ENCODE data around the gene TRMT112.
"Not testable (repeated sequence)": the region's sequence is repeated elsewhere in the genome, so short reads cannot be mapped to it uniquely, and the experiment has no call there.

The TRMT112 gene

GRCh38 chr11:64312947-64313346, 4.4 kb downstream of the TRMT112 start:
- no peak for DNase-seq (ENCODE audit: low spot score)

- DNase-seq (ENCODE audit: low spot score) = not testable (repeated sequence)
These were observed 9.6 kb downstream of the TRMT112 start for GRCh38 chr11:64307795-64308194.

- DNase-seq (ENCODE audit: low spot score) = no peak
These were observed 10.3 kb downstream of the TRMT112 start for GRCh38 chr11:64306876-64307622.

- no peak for DNase-seq (ENCODE audit: low spot score)
These were observed 10.8 kb downstream of the TRMT112 start for GRCh38 chr11:64306563-64306875.

GRCh38 chr11:64305691-64306562, 11.4 kb downstream of the TRMT112 start:
- peak; percentile 81 for DNase-seq (ENCODE audit: low spot score)

GRCh38 chr11:64305075-64305690, 12.2 kb downstream of the TRMT112 start, which contains the start of gene ESRRA:
ESRRA (plus strand) TSS chr11:64305524; CDS start chr11:64307180, 1,656 bp downstream.
- peak; percentile 99 for DNase-seq (ENCODE audit: low spot score)

GRCh38 chr11:64304316-64305072, 12.9 kb downstream of the TRMT112 start:
- DNase-seq (ENCODE audit: low spot score) = peak; percentile 86

GRCh38 chr11:64304032-64304315, 13.4 kb downstream of the TRMT112 start:
- DNase-seq (ENCODE audit: low spot score) = no peak

GRCh38 chr11:64303109-64304031, 14.0 kb downstream of the TRMT112 start:
- DNase-seq (ENCODE audit: low spot score) = no peak

GRCh38 chr11:64299847-64300648, 17.3 kb downstream of the TRMT112 start, which contains the start of gene CATSPERZ:
CATSPERZ (plus strand) TSS chr11:64300358; CDS start chr11:64300411, 53 bp downstream.
- no peak for DNase-seq (ENCODE audit: low spot score)

GRCh38 chr11:64298966-64299846, 18.2 kb downstream of the TRMT112 start:
- DNase-seq (ENCODE audit: low spot score) = no peak

GRCh38 chr11:64297699-64298358, 19.5 kb downstream of the TRMT112 start:
- no peak for DNase-seq (ENCODE audit: low spot score)

- no peak for DNase-seq (ENCODE audit: low spot score)
These were observed 20.3 kb downstream of the TRMT112 start for GRCh38 chr11:64296830-64297698.

- no peak for DNase-seq (ENCODE audit: low spot score)
These were observed 21.1 kb downstream of the TRMT112 start for GRCh38 chr11:64296236-64296635.

- no peak for DNase-seq (ENCODE audit: low spot score)
These were observed 21.6 kb downstream of the TRMT112 start for GRCh38 chr11:64295760-64296159.

- DNase-seq (ENCODE audit: low spot score) = no peak
These were observed 22.6 kb downstream of the TRMT112 start for GRCh38 chr11:64294774-64295173.

GRCh38 chr11:64292460-64293254, 24.7 kb downstream of the TRMT112 start:
- no peak for DNase-seq (ENCODE audit: low spot score)

Data from LoVo (cell line).